ENCODE results near the gene ACTR6. TPM values are rescaled to one million over a fixed set of nuclear protein-coding genes. Genes with fewer than 3 reads are reported as not detected.
"Not testable (repeated sequence)": the region's sequence is repeated elsewhere in the genome, so short reads cannot be mapped to it uniquely, and the experiment has no call there.

The ACTR6 gene
- total RNA-seq, 2 donors from 2014 or later = 19.7 to 24.3 TPM

GRCh38 chr12:100176493-100176892 lies 24.1 kb upstream of the ACTR6 start:
- ATAC-seq; DNase-seq; intact Hi-C loops (cut with DNase I): not testable (repeated sequence)

DNA sequence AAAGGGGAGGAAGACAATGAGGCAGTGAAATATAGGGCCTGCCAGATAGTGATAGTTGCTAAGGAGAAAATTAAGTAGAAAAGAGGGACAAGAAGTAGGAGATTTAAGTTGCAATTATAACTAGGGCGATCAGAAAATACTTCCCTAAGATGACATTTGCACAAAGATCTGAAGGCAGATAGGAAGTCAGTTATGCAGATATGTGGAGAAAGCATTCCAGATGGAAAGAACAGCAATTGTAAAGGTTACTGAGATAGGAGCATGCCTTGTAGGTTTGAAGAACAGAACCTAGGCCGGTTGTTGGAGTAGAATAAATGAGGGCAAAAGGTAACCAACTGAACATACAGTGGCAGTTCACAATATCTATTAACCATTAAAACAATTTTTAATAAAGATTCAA lies 21.4 kb upstream of the ACTR6 start:
- intact Hi-C loops (cut with DNase I) = no loop called here

GRCh38 chr12:100184549-100185145 lies 16.0 kb upstream of the ACTR6 start:
- ATAC-seq (no peak), DNase-seq (no peak)
- intact Hi-C loops (cut with DNase I) = no loop called here

More for the DNA sequence above, 21.4 kb upstream of the ACTR6 start:
- DNase-seq (no peak), ATAC-seq (no peak)

GRCh38 chr12:100185361-100185894 lies 15.2 kb upstream of the ACTR6 start:
- DNase-seq (no peak), ATAC-seq (peak; percentile 20 to 42)
- intact Hi-C loops (cut with DNase I) = no loop called here

GRCh38 chr12:100186071-100186470 lies 14.5 kb upstream of the ACTR6 start:
- intact Hi-C loops (cut with DNase I) = no loop called here
- ATAC-seq (peak; percentile 35 to 65), DNase-seq (no peak)

DNA sequence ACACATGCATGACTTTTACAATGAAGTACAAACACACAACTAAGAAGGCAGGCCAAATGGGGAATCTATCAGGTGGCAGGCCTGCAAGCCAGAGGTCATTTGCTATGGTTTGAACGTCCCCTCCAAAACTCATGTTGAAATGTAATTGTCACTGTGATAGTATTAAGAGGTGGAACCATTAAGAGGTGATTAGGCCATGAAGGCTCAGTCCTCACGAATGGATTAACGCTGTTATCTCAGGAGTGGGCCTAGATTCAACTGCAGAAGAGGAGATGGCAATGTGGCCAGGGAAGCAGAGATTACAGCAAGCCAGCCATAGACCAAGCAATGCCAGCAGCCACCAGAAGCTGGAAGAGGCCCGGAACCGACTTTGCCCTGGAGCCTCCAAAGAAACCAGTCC lies 13.5 kb upstream of the ACTR6 start:
- intact Hi-C loops (cut with DNase I) = no loop called here
- ATAC-seq (peak in 1 of 2 donors; percentile 25), DNase-seq (no peak)

GRCh38 chr12:100187857-100188519 lies 12.6 kb upstream of the ACTR6 start:
- DNase-seq (no peak), ATAC-seq (no peak)
- intact Hi-C loops (cut with DNase I) = no loop called here

- ATAC-seq; intact Hi-C loops (cut with DNase I); DNase-seq: not testable (repeated sequence)
Observed at GRCh38 chr12:100188888-100189635, 11.6 kb upstream of the ACTR6 start.

DNA sequence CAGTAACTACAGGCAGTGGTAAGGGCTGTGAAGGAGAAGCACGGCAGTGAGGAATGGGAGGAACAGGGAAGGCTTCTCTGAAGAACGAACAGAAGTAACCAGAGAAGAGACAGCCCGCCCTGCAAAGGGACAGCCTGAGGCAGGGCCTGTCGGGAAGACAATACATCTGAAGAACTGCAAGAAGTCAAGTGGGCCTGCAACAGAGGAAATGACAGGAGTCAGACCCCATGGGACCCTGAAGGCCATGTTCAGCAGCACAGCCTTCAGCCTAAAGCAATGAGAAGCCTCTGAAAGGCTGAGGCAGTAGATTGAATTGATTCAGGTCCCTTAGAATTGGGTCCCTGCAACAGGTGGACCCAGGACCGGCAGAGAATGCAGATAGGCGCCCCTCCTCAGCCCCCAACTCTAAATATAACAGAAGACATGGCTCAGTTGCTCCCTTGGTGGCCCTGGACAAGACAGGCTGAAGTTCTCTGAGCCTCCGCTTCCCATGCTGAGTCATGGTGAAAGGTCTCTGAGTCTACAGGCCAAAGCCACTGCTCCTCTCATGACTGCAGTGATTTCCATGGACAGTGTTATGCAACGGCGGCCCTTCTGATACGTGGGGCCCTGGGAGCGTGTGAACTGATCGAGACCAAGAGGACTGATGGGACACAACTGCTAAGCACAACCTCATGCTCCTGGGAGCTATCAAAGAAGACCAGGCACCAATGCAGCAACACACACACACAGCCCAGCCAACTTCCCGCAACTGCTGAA lies 10.8 kb upstream of the ACTR6 start:
- intact Hi-C loops (cut with DNase I) = no loop called here
- ATAC-seq = peak in 1 of 2 donors; percentile 35
- DNase-seq = no peak

- ATAC-seq = peak; percentile 41 to 51
- DNase-seq = no peak
- intact Hi-C loops (cut with DNase I) = no loop called here
Observed at GRCh38 chr12:100193085-100193484, 7.5 kb upstream of the ACTR6 start.

GRCh38 chr12:100197486-100197885 lies 3.1 kb upstream of the ACTR6 start:
- DNase-seq (no peak), ATAC-seq (no peak)
- intact Hi-C loops (cut with DNase I) = no loop called here

DNA sequence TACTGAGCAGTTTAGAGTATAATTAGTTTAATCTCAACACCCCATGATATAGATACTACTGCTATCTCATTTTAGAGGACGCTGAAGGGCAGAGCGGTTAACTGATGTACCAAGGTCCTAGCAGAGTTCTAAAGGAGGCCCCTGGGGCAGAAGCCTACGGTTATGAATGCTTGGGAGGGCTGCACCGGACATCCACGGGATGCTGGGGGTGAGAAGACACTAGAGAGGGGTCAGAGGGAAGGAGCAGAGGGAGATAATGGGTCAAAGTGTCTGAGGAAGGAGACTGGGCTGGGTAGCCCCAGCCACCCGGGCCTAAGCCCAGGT lies 1.6 kb upstream of the ACTR6 start:
- DNase-seq (no peak), ATAC-seq (no peak)
- intact Hi-C loops (cut with DNase I) = no loop called here

DNA sequence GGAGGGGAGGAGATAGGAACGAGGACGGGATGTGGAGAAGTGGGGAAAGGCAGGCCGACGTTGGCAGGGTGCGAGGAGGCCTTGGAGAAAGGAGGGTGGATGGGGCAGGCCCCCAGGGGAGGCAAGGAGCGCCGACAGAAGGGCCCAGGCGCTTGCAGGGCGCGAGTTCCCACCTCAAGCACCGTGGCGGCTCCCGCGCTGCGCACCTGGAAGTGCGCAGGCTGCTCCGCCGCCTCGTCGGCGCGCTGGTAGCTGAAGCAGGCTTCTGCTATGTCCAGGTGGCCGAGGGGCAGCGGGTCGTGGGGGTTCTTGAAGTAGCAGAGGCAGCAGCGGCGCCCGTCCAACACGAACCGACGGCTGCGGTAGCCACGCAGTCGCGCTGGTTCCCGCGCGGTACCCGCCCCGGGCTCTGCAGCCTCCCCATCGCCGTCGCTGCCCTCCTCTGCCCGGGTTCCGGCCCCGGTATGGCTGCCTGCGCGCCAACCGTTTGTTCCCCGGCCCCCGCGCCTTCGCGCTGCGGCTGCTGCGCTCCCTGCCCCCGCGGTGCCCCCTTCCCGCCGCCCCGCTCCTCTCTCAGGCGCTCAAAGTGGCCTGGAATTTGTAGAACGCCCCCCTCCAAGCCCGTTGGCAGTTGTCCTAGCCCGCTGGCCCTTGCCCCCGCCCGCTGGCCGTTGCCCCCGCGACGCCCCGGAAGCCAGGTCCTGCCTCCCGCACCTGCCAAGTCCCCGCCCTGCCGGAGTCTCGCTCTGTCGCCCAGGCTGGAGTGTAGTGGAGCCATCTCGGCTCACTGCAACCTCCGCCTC lies 1.1 kb upstream of the ACTR6 start:
- ATAC-seq = peak; percentile 77 to 87
- intact Hi-C loops (cut with DNase I) = loop anchor here in 1 of 2 donors (5.0 kb wide), 1 partner anchor 57 kb away; the partner anchor contains the start of gene BLTP3B
- peak; percentile 69 for DNase-seq

DNA sequence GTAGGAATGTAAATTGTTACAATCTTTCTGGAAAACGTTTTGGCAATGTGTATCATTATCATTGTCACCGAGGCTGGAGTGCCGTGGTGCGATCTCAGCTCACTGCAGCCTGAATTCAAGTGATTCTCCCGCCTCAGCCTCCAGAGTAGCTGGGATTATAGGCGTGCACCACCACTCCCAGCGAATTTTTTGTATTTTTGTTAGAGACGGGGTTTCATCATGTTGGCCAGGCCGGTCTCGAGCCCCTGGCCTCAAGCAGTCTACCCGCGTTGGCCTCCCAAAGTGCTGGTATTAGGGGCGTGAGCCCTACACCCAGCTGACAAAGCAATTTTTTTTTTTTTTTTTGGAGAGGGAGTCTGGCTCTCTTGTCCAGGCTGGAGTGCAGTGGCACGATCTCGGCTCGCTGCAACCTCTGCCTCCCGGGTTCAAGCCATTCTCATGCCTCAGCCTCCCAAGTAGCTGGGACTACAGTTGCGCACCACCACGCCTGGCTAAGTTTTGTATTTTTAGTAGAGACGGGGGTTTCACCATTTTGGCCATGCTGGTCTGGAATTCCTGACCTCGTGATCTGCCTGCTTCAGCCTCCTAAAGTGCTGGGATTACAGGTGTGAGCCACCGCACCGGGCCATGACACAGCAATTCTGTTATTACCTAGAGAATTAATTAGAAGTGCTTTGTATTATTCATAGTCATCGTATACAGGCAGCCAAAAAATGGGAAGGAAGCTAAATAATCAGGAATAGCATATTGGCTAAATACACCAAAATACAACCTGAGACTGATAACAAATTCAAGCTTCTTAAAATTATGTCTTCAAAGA lies 1.2 kb downstream of the ACTR6 start:
- no peak for DNase-seq
- intact Hi-C loops (cut with DNase I) = loop anchor here in 1 of 2 donors (5.0 kb wide), 1 partner anchor 60 kb away; the partner anchor contains the start of gene BLTP3B
- ATAC-seq = no peak

DNA sequence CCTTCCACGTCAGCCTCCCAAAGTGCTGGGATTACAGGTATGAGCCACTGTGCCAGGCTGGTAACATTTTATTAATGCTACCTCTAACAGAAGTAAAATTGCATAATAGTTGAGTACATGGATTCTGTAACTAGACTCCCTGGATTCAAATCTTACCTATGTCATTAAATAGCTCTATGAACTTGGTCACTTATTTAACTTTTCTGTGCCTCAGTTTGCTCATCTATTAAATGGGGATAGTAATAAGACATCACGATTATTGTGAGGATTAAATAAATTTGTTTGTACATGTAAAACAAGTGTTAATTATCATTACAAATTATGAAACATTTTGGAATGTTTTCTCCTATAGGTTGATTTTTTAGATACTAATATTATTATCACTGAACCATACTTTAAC lies 6.7 kb downstream of the ACTR6 start:
- intact Hi-C loops (cut with DNase I) = no loop called here
- DNase-seq = no peak
- ATAC-seq = no peak

DNA sequence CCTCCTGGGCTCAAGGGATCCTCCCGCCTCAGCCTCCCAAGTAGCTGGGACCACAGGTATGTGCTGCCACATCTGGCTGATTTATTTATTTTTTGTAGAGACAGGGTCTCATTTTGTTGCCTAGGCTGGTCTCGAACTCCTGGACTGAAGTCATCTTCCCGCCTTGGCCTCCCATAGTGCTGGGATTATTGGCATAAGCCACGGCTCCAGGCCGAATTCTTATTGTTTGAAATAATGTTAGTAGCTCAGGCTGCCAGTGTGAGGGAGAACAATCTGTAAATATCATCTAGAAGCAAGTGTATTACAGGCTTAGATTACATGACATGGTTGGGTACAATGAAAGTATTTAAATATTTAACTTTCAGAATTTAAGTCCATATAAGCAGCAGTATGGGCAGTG lies 8.2 kb downstream of the ACTR6 start:
- intact Hi-C loops (cut with DNase I) = no loop called here
- ATAC-seq = no peak
- DNase-seq = no peak

DNA sequence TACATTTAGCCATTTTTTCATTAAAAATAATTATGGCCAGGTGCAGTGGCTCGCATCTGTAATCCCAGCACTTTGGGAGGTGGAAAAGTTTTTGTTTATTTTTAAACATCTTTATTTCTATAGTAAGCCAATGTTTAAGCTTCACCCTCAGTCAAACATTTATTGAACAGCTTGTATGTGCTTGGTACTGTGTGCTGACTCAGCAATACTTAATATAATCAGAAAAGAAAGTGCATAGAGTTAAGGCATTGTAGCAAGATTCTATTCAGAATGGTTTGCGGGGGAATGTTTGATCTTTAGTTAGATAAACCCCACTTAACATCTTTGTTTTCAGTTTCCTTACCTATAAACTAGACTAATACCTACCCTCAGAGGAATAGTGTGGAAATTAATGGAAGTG lies 11.1 kb downstream of the ACTR6 start:
- intact Hi-C loops (cut with DNase I) = no loop called here
- DNase-seq (no peak), ATAC-seq (no peak)

Data from left cardiac atrium (tissue), 4 donors.